RWPE2 (cell line): ENCODE data around the gene ADRA2C.

Source experiments
- ATAC-seq: fragments of 200-7000 bp; cut with Tn5 transposase; 3 replicates; pipeline ENCODE4 v1.9.1; 2021; ENCODE audit warnings: low read depth
- DNase-seq: peaks from one replicate; pipeline ENCODE4 v3.0.0-alpha.2; 2020; ENCODE audit warnings: low spot score
- H3K27ac ChIP-seq: fragments of 450-650 bp; 2 replicates; pipeline ENCODE4 v1.5.1; 2017; ENCODE audit warnings: mild to moderate bottlenecking; ENCODE audit not compliant: poor library complexity, severe bottlenecking
- H3K27me3 ChIP-seq: fragments of 250-450 bp; sonication (Bioruptor Pico); 2 replicates; pipeline ENCODE4 v1.5.1; 2021; ENCODE audit warnings: mild to moderate bottlenecking, moderate library complexity; ENCODE audit not compliant: insufficient read depth, poor library complexity, severe bottlenecking
- H3K36me3 ChIP-seq: fragments of 250-450 bp; sonication (Bioruptor Pico); 2 replicates; pipeline ENCODE4 v1.5.1; 2020; ENCODE audit warnings: low read depth, mild to moderate bottlenecking, moderate library complexity
- H3K4me1 ChIP-seq: fragments of 250-450 bp; sonication (Bioruptor Pico); 2 replicates; pipeline ENCODE4 v1.5.1; 2021; ENCODE audit warnings: mild to moderate bottlenecking, moderate library complexity; ENCODE audit not compliant: insufficient read depth, poor library complexity, severe bottlenecking
- H3K4me3 ChIP-seq: fragments of 250-450 bp; sonication (Bioruptor Pico); 2 replicates; pipeline ENCODE4 v1.5.1; 2021; ENCODE audit warnings: mild to moderate bottlenecking, moderate library complexity; ENCODE audit not compliant: severe bottlenecking
- H3K9me3 ChIP-seq: fragments of 250-450 bp; sonication (Bioruptor Pico); 2 replicates; pipeline ENCODE4 v1.5.1; 2021; ENCODE audit warnings: mild to moderate bottlenecking, moderate library complexity; ENCODE audit not compliant: severe bottlenecking
- CTCF ChIP-seq: fragments of 450-650 bp; IDR thresholded peaks from one replicate; pipeline ENCODE4 v1.5.1; 2017; ENCODE audit warnings: mild to moderate bottlenecking, moderate library complexity; ENCODE audit not compliant: poor library complexity, severe bottlenecking

Gene ADRA2C

GRCh38 chr4:3816256-3816825, 50.2 kb downstream of the ADRA2C start:
- no peaks in the 10 kb centered on the region for H3K4me1 ChIP-seq
- no peak for TF ChIP-seq CTCF
- no peaks in the 10 kb centered on the region for H3K9me3 ChIP-seq

GRCh38 chr4:3816983-3817960, 51.1 kb downstream of the ADRA2C start:
- no peak overlapping the region for H3K27ac ChIP-seq
- no peaks in the 10 kb centered on the region for H3K4me1 ChIP-seq
- H3K4me3 ChIP-seq = no peak overlapping the region
- no peaks in the 10 kb centered on the region for H3K9me3 ChIP-seq
- no peaks in the 10 kb centered on the region for H3K27me3 ChIP-seq
- DNase-seq (no peak), ATAC-seq (no peak)
- no peaks in the 10 kb centered on the region for H3K36me3 ChIP-seq
- TF ChIP-seq CTCF = no peak

More at GRCh38 chr4:3816256-3816825, 50.2 kb downstream of the ADRA2C start:
- ATAC-seq = no peak
- H3K4me3 ChIP-seq = no peak overlapping the region
- H3K27ac ChIP-seq = no peak overlapping the region
- DNase-seq = no peak
- no peaks in the 10 kb centered on the region for H3K36me3 ChIP-seq
- no peaks in the 10 kb centered on the region for H3K27me3 ChIP-seq
